H1 (cell line): ENCODE results near the gene CD48. TPM values are rescaled to one million over a fixed set of nuclear protein-coding genes. Genes with fewer than 3 reads are reported as not detected.

Experiments used
- CTCF ChIA-PET: fragments of 300-600 bp; sonication (Branson Sonifier 250); formaldehyde crosslinking; loops from one replicate; lab custom pipeline; 2021; ENCODE audit not compliant: partially characterized antibody; lab: Charles Lee
- POLR2A ChIA-PET: fragments of 300-600 bp; sonication (Branson Sonifier 250); formaldehyde crosslinking; loops from one replicate; lab custom pipeline; 2021; ENCODE audit warnings: inconsistent platforms; ENCODE audit not compliant: partially characterized antibody; lab: Charles Lee
- DNase-seq, 2 experiments: peaks; one replicate each; pipeline versions ENCODE4 v3.0.0 to v3.0.0-alpha.2; 2010 to 2022; ENCODE audit warnings: low spot score in 2 of 2, low read depth in 1 of 2, mixed read lengths in 1 of 2
- FAIRE-seq: peaks from 2 replicates; lab custom pipeline; 2011; peaks lifted over from hg19 to GRCh38; lab: Jason Lieb, UNC
- H2AFZ ChIP-seq: 2 replicates; pipeline ENCODE4 v1.8.1; 2012; ENCODE audit warnings: low read length, inconsistent platforms
- H2AK5ac ChIP-seq: 2 replicates; pipeline ENCODE4 v1.6.1; 2013; ENCODE audit warnings: low read depth, low read length
- H2BK120ac ChIP-seq: replicated peaks from 2 replicates; pipeline ENCODE3; 2013; ENCODE audit warnings: low read depth, low read length, inconsistent platforms
- H2BK12ac ChIP-seq: 2 replicates; pipeline ENCODE4 v1.6.1; 2013; ENCODE audit warnings: low read depth, low read length
- H2BK15ac ChIP-seq: 2 replicates; pipeline ENCODE4 v1.6.1; 2013; ENCODE audit warnings: low read length
- H2BK20ac ChIP-seq: 2 replicates; pipeline ENCODE4 v1.6.1; 2013; ENCODE audit warnings: low read length
- H2BK5ac ChIP-seq: 2 replicates; pipeline ENCODE4 v1.6.1; 2013; ENCODE audit warnings: low read depth, low read length
- H3K14ac ChIP-seq: 2 replicates; pipeline ENCODE4 v1.6.1; 2013; ENCODE audit warnings: inconsistent platforms; ENCODE audit not compliant: insufficient read length
- H3K18ac ChIP-seq: 2 replicates; pipeline ENCODE4 v1.6.1; 2013; ENCODE audit warnings: low read length; ENCODE audit errors: extremely low read depth
- H3K23ac ChIP-seq: 2 replicates; pipeline ENCODE4 v1.6.1; 2013; ENCODE audit warnings: inconsistent platforms; ENCODE audit not compliant: insufficient read length
- H3K23me2 ChIP-seq: 2 replicates; pipeline ENCODE4 v1.6.1; 2013; ENCODE audit warnings: low read depth, low read length
- H3K27ac ChIP-seq: 2 replicates; pipeline ENCODE4 v1.6.1; 2011; ENCODE audit warnings: low read depth, low read length, inconsistent platforms
- H3K27me3 ChIP-seq, 4 experiments: replicated peaks in 1 of 4; 1 replicate in 1 of 4; 2 replicates in 3 of 4; pipeline versions ENCODE4 v1.6.1 to v1.8.1; 2011 to 2013; ENCODE audit warnings: low read length in 3 of 4, mild to moderate bottlenecking in 3 of 4, inconsistent platforms in 2 of 4, mixed read lengths in 2 of 4, moderate library complexity in 1 of 4; ENCODE audit not compliant: control insufficient read depth in 3 of 4, insufficient read depth in 3 of 4; ENCODE audit errors: extremely low read depth in 1 of 4
- H3K36me3 ChIP-seq, 4 experiments: 2 replicates each; pipeline versions ENCODE4 v1.6.1 to v1.8.1; 2011 to 2013; ENCODE audit warnings: mild to moderate bottlenecking in 4 of 4, low read length in 3 of 4, moderate library complexity in 2 of 4, control low read depth in 1 of 4, inconsistent platforms in 1 of 4; ENCODE audit not compliant: insufficient read depth in 4 of 4, control insufficient read depth in 2 of 4
- H3K4ac ChIP-seq: replicated peaks from 2 replicates; pipeline ENCODE3; 2013; ENCODE audit warnings: low read length, low read depth, mixed read lengths, inconsistent platforms; ENCODE audit not compliant: insufficient read length
- H3K4me1 ChIP-seq, 4 experiments: replicated peaks in 1 of 4; 1 replicate in 1 of 4; 2 replicates in 3 of 4; pipeline versions ENCODE4 v1.6.1 to v1.8.1; 2011 to 2013; ENCODE audit warnings: low read length in 3 of 4, inconsistent platforms in 2 of 4, mixed read lengths in 1 of 4; ENCODE audit not compliant: insufficient read depth in 4 of 4, control insufficient read depth in 3 of 4
- H3K4me2 ChIP-seq, 2 experiments: 2 replicates each; pipeline versions ENCODE4 v1.6.1 to v1.8.1; 2011 to 2013; ENCODE audit warnings: low read depth in 2 of 2, low read length in 2 of 2, control low read depth in 1 of 2, inconsistent platforms in 1 of 2, mild to moderate bottlenecking in 1 of 2; ENCODE audit not compliant: insufficient read depth in 1 of 2
- H3K4me3 ChIP-seq, 4 experiments: fragments of 200-600, 300-600 bp in 1 of 4; sonication (generic), shearing (Covaris generic), sonication (Bioruptor Twin) in 1 of 4; 2 replicates each; pipeline versions ENCODE4 v1.5.1 to v1.8.1; 2011 to 2016; ENCODE audit warnings: low read length in 4 of 4, low read depth in 3 of 4, control low read depth in 2 of 4, inconsistent platforms in 2 of 4, mild to moderate bottlenecking in 2 of 4, mixed read lengths in 1 of 4, moderate library complexity in 1 of 4; ENCODE audit not compliant: insufficient read depth in 2 of 4; ENCODE audit errors: extremely low read depth in 1 of 4
- H3K56ac ChIP-seq: replicated peaks from 2 replicates; pipeline ENCODE3; 2013; ENCODE audit warnings: low read depth, mild to moderate bottlenecking, mixed read lengths, low read length, inconsistent platforms; ENCODE audit not compliant: insufficient read length
- H3K79me1 ChIP-seq: 2 replicates; pipeline ENCODE4 v1.6.1; 2013; ENCODE audit warnings: low read depth, low read length, control low read depth
- H3K79me2 ChIP-seq, 2 experiments: 2 replicates each; pipeline versions ENCODE4 v1.6.1 to v1.8.1; 2012 to 2013; ENCODE audit warnings: low read length in 2 of 2, mild to moderate bottlenecking in 2 of 2, inconsistent platforms in 1 of 2; ENCODE audit not compliant: insufficient read depth in 2 of 2, control insufficient read depth in 1 of 2
- H3K9ac ChIP-seq, 4 experiments: replicated peaks in 1 of 4; 1 replicate in 1 of 4; 2 replicates in 3 of 4; pipeline versions ENCODE4 v1.6.1 to v1.8.1; 2011 to 2013; ENCODE audit warnings: low read depth in 3 of 4, low read length in 3 of 4, control low read depth in 2 of 4, mild to moderate bottlenecking in 2 of 4, moderate library complexity in 2 of 4, inconsistent platforms in 1 of 4; ENCODE audit errors: extremely low read depth in 1 of 4
- H3K9me3 ChIP-seq, 2 experiments: 2 replicates each; pipeline versions ENCODE4 v1.6.1 to v1.8.1; 2012 to 2013; ENCODE audit warnings: mild to moderate bottlenecking in 2 of 2, moderate library complexity in 2 of 2, control low read depth in 1 of 2, inconsistent platforms in 1 of 2, low read depth in 1 of 2, low read length in 1 of 2, mixed read lengths in 1 of 2; ENCODE audit not compliant: insufficient read depth in 2 of 2
- H4K20me1 ChIP-seq, 2 experiments: replicated peaks in 1 of 2; 2 replicates each; pipeline versions ENCODE3 to v1.8.1; 2011 to 2013; ENCODE audit warnings: inconsistent platforms in 2 of 2, low read length in 2 of 2, mild to moderate bottlenecking in 1 of 2; ENCODE audit not compliant: insufficient read depth in 2 of 2, control insufficient read depth in 1 of 2
- H4K5ac ChIP-seq: 2 replicates; pipeline ENCODE4 v1.6.1; 2013; ENCODE audit warnings: low read length, low read depth, mixed read lengths, inconsistent platforms; ENCODE audit not compliant: insufficient read length
- H4K8ac ChIP-seq: 2 replicates; pipeline ENCODE4 v1.8.0; 2013; ENCODE audit warnings: mild to moderate bottlenecking, moderate library complexity, low read length, inconsistent platforms; ENCODE audit not compliant: insufficient read depth; ENCODE audit errors: extremely low read depth
- H4K91ac ChIP-seq: replicated peaks from 2 replicates; pipeline ENCODE3; 2013; ENCODE audit warnings: low read length, mixed read lengths, inconsistent platforms; ENCODE audit not compliant: insufficient read length
- ATF2 ChIP-seq: IDR thresholded peaks from 2 replicates; pipeline ENCODE4 v1.6.1; 2012; ENCODE audit warnings: low read length, inconsistent platforms
- BCL11A ChIP-seq, 2 experiments: IDR thresholded peaks; one replicate each; pipeline ENCODE4 v1.6.1; 2011; ENCODE audit warnings: low read depth in 2 of 2, low read length in 2 of 2, mild to moderate bottlenecking in 2 of 2
- CBX5 ChIP-seq: fragments of 300-800, 300-1000 bp; sonication (generic); IDR thresholded peaks from 2 replicates; pipeline ENCODE4 v1.7.1; 2016; ENCODE audit warnings: antibody characterized with exemption, low read length, low read depth
- CHD2 ChIP-seq: IDR thresholded peaks from 2 replicates; pipeline ENCODE4 v1.6.1; 2012; ENCODE audit warnings: low read length, improper control_type of control experiment
- FOSL1 ChIP-seq: IDR thresholded peaks from 2 replicates; pipeline ENCODE4 v1.6.1; 2011; ENCODE audit warnings: mild to moderate bottlenecking, low read depth, low read length, moderate library complexity; ENCODE audit not compliant: insufficient read depth
- KDM1A ChIP-seq: fragments of 200-600, 300-600 bp; sonication (generic); IDR thresholded peaks from 2 replicates; pipeline ENCODE4 v1.7.1; 2016; ENCODE audit warnings: mild to moderate bottlenecking, low read length, borderline replicate concordance
- NANOG ChIP-seq: IDR thresholded peaks from 2 replicates; pipeline ENCODE4 v1.6.1; 2011; ENCODE audit warnings: low read length, low read depth, mild to moderate bottlenecking, inconsistent platforms; ENCODE audit not compliant: insufficient read depth, poor library complexity, severe bottlenecking
- POLR2AphosphoS5 ChIP-seq: IDR thresholded peaks from 2 replicates; pipeline ENCODE4 v1.6.1; 2011; ENCODE audit warnings: low read depth, low read length
- RAD21 ChIP-seq, 2 experiments: IDR thresholded peaks in 1 of 2; conservative IDR thresholded peaks in 1 of 2; 2 replicates each; pipeline ENCODE4 v1.6.1; 2011; ENCODE audit warnings: low read depth in 2 of 2, low read length in 2 of 2, improper control_type of control experiment in 1 of 2, inconsistent platforms in 1 of 2, mild to moderate bottlenecking in 1 of 2, moderate library complexity in 1 of 2
- RXRA ChIP-seq: IDR thresholded peaks from 2 replicates; pipeline ENCODE4 v1.6.1; 2011; ENCODE audit warnings: low read depth, mild to moderate bottlenecking, low read length, moderate library complexity; ENCODE audit not compliant: insufficient read depth
- SP1 ChIP-seq: IDR thresholded peaks from 2 replicates; pipeline ENCODE4 v1.6.1; 2011; ENCODE audit warnings: low read depth, low read length
- TBP ChIP-seq: IDR thresholded peaks from 2 replicates; pipeline ENCODE4 v1.6.1; 2011; ENCODE audit warnings: low read depth, low read length, improper control_type of control experiment
- TEAD4 ChIP-seq: IDR thresholded peaks from 2 replicates; pipeline ENCODE4 v1.6.1; 2012; ENCODE audit warnings: low read depth, low read length, inconsistent platforms, mixed read lengths
- WGBS, 2 experiments: shearing (Covaris generic) in 1 of 2; methylation state at CpG; one replicate each; pipeline versions ENCODE4 v1.1.6 to v1.1.7; 2013 to 2015; ENCODE audit warnings: low lambda C conversion rate in 2 of 2, mixed read lengths in 2 of 2, inconsistent platforms in 1 of 2, low coverage in 1 of 2, missing lambda C conversion rate in 1 of 2; ENCODE audit not compliant: insufficient replicate concordance in 2 of 2, insufficient coverage in 1 of 2, insufficient read length in 1 of 2; ENCODE audit errors: extremely low coverage in 1 of 2, missing lambda C conversion rate in 1 of 2; 5-methylcytosine and 5-hydroxymethylcytosine counted together
- polyA plus RNA-seq, 7 experiments: library from polyadenylated mRNA; depleted of rRNA in 3 of 7; stranded (reverse) in 5 of 7; unstranded in 2 of 7; fragments of >200 nt in 5 of 7; fragments of 200-250 nt in 2 of 7; gene quantifications; 1 replicate in 5 of 7; 2 replicates in 1 of 7; 4 replicates in 1 of 7; pipeline versions ENCODE4 v1.2.1 to v1.2.3, GENCODE V29; 2011 to 2013; ENCODE audit warnings: missing spikeins in 2 of 7, mixed read lengths in 2 of 7
- total RNA-seq: library from RNA; stranded (reverse); fragmentation: NEBNext Ultra II Directional; extraction: Animal tissue kit (Norgen Biotek cat#: 25700); gene quantifications from 2 replicates; pipeline ENCODE4 v1.2.1, GENCODE V29; 2021

The CD48 gene
- total and polyA plus RNA-seq, 2 of the 8 experiments (the other 6 are each of a cell fraction or from before 2014, with no cell fraction given), result 0.08 TPM; not detected in 1

- Histone ChIP-seq H2BK12ac (no peak overlapping the region), H3K9me3 (no peaks in the 10 kb centered on the region), H3K36me3 (no peaks in the 10 kb centered on the region), H3K4me2 (no peak overlapping the region), H3K9ac (no peak overlapping the region), H4K5ac (no peak overlapping the region), H2BK5ac (no peak overlapping the region), H3K27ac (no peak overlapping the region), H2AK5ac (no peak overlapping the region), H3K23ac (no peak overlapping the region), H3K79me2 (no peaks in the 10 kb centered on the region), H2BK120ac (no peak overlapping the region), H3K4me1 (peaks cover 3 to 9% (median 6%) of the 10 kb centered on the region in 4 experiments; a peak in 4 of 7 replicates), H3K79me1 (no peaks in the 10 kb centered on the region), H3K4me3 (no peak overlapping the region), H3K14ac (no peak overlapping the region), H2AFZ (no peak overlapping the region), H2BK20ac (no peak overlapping the region), H2BK15ac (no peak overlapping the region), H3K23me2 (no peaks in the 10 kb centered on the region), H3K56ac (no peak overlapping the region), H4K20me1 (no peaks in the 10 kb centered on the region), H4K8ac (no peak overlapping the region), H3K27me3 (peaks cover 0 to 3% (median 0%) of the 10 kb centered on the region in 4 experiments; a peak in 1 of 7 replicates), H3K4ac (no peak overlapping the region), H3K18ac (no peak overlapping the region), H4K91ac (no peak overlapping the region)
- FAIRE-seq (no peak), DNase-seq (no peak)
- POLR2A ChIA-PET, result no interaction called here
- 93% methylated on average over 3 of the region's 3 CpGs; no CpG with 5 or more reads in 1 of the 2 experiments for WGBS, 2 experiments
- CTCF ChIA-PET, result interaction anchor here (0.7 to 2.1 kb wide), 4 partner anchors 12 to 211 kb away, joined by 3 to 8 read pairs (median 4); no protein-coding TSS in a partner anchor
- no peak for TF ChIP-seq TBP
- TF ChIP-seq CHD2, result no peak
- TF ChIP-seq ATF2, result no peak
- no peak for TF ChIP-seq SP1
- TF ChIP-seq TEAD4, result no peak
- no peak for TF ChIP-seq RAD21 (IDR thresholded peaks at IDR 0.05 in 1 of 2, conservative IDR thresholded peaks at IDR 0.05 in 1 of 2; ENCODE audit: low read depth in 2 of 2, low read length in 2 of 2)
- no peak for TF ChIP-seq KDM1A
- no peak for TF ChIP-seq FOSL1
- TF ChIP-seq NANOG, result no peak
- TF ChIP-seq BCL11A (IDR thresholded peaks at IDR 0.05; ENCODE audit: low read depth in 2 of 2, low read length in 2 of 2), result no peak
- no peak for TF ChIP-seq CBX5
- no peak for TF ChIP-seq POLR2AphosphoS5
- TF ChIP-seq RXRA, result no peak
Observed at GRCh38 chr1:160647329-160647720, 64.3 kb downstream of the CD48 start.
